A673 (cell line): ENCODE results near the gene CDC123. TPM values are rescaled to one million over a fixed set of nuclear protein-coding genes. Genes with fewer than 3 reads are reported as not detected.

Source experiments
- BruUV-seq: library from RNA; stranded (reverse); fragments of 400-500 nt; replicated peaks from 2 replicates; lab custom pipeline; 2021; lab: Mats Ljungman, UMichigan
- CTCF ChIA-PET: fragments of 300-600 bp; sonication (Branson Sonifier 250); formaldehyde crosslinking; loops from one replicate; lab custom pipeline; 2022; ENCODE audit warnings: antibody characterized with exemption; lab: Charles Lee
- POLR2A ChIA-PET: fragments of 300-600 bp; sonication (Branson Sonifier 250); formaldehyde crosslinking; loops from one replicate; lab custom pipeline; 2022; ENCODE audit warnings: antibody characterized with exemption; ENCODE audit not compliant: low non-redundant PET; lab: Charles Lee
- DNase-seq: peaks from one replicate; pipeline ENCODE4 v3.0.0-alpha.2; 2015; ENCODE audit warnings: low spot score
- H3K27ac ChIP-seq: fragments of 200-600 bp; sonication (generic); 2 replicates; pipeline ENCODE4 v1.5.1; 2016; ENCODE audit warnings: mixed run types, low read depth, mild to moderate bottlenecking, mixed read lengths, antibody characterized with exemption, low read length; ENCODE audit not compliant: poor library complexity, severe bottlenecking
- H3K27me3 ChIP-seq: fragments of 200-600 bp; sonication (generic); replicated peaks from 2 replicates; pipeline ENCODE4 v1.6.1; 2017; ENCODE audit warnings: mixed run types, low read depth, mild to moderate bottlenecking, mixed read lengths, antibody characterized with exemption, low read length; ENCODE audit not compliant: insufficient read depth, poor library complexity
- H3K36me3 ChIP-seq: fragments of 200-600 bp; sonication (generic); 2 replicates; pipeline ENCODE4 v1.6.1; 2016; ENCODE audit warnings: mixed run types, mild to moderate bottlenecking, mixed read lengths, antibody characterized with exemption, low read length; ENCODE audit not compliant: insufficient read depth, poor library complexity, severe bottlenecking
- H3K4me1 ChIP-seq: fragments of 200-600 bp; sonication (generic); 2 replicates; pipeline ENCODE4 v1.6.1; 2017; ENCODE audit warnings: mixed run types, mild to moderate bottlenecking, mixed read lengths, antibody characterized with exemption, low read length; ENCODE audit not compliant: insufficient read depth, poor library complexity, severe bottlenecking
- H3K4me3 ChIP-seq: fragments of 200-600 bp; sonication (generic); 2 replicates; pipeline ENCODE4 v1.5.1; 2016; ENCODE audit warnings: low read depth, mixed run types, mild to moderate bottlenecking, mixed read lengths, low read length; ENCODE audit not compliant: poor library complexity, severe bottlenecking
- H3K9me3 ChIP-seq: fragments of 200-600 bp; sonication (generic); 2 replicates; pipeline ENCODE4 v1.6.1; 2016; ENCODE audit warnings: mixed run types, low read depth, mild to moderate bottlenecking, mixed read lengths, antibody characterized with exemption, low read length; ENCODE audit not compliant: poor library complexity, severe bottlenecking
- CTCF ChIP-seq: fragments of 300-800, 200-600 bp; sonication (generic); conservative IDR thresholded peaks from 2 replicates; pipeline ENCODE4 v1.5.1; 2017; ENCODE audit warnings: low read depth, mild to moderate bottlenecking, antibody characterized with exemption, low read length, moderate library complexity, mixed read lengths
- EZH2 ChIP-seq: fragments of 200-600 bp; sonication (generic); IDR thresholded peaks from 2 replicates; pipeline ENCODE4 v1.6.1; 2017; ENCODE audit warnings: borderline replicate concordance, low read depth, mild to moderate bottlenecking, mixed read lengths, antibody characterized with exemption, low read length; ENCODE audit not compliant: poor library complexity, severe bottlenecking
- intact Hi-C: fragments of 100-400 bp; cut with micrococcal nuclease; formaldehyde crosslinking; loops from one replicate; pipeline ENCODE4 v1.10.0; 2022; ENCODE audit not compliant: unreplicated experiment
- total RNA-seq: library from RNA; stranded (reverse); gene quantifications from 2 replicates; pipeline ENCODE4 v1.2.3, GENCODE V29; 2021

CDC123 gene
- total RNA-seq, 1 experiment from 2014 or later, result 207 TPM

- POLR2A ChIA-PET, result no interaction called here
Measured at GRCh38 chr10:12187321-12187905, 8.6 kb upstream of the CDC123 start.

GRCh38 chr10:12188656-12189055 lies 7.3 kb upstream of the CDC123 start:
- peaks cover 22% of the 10 kb centered on the region for H3K36me3 ChIP-seq
- no peaks in the 10 kb centered on the region for H3K27me3 ChIP-seq
- no TSS peak for BruUV-seq
- H3K27ac ChIP-seq, result no peak overlapping the region
- ChIA-PET CTCF (no interaction called here), POLR2A (no interaction called here)
- H3K4me3 ChIP-seq, result no peak overlapping the region
- intact Hi-C loops, result no loop called here
- TF ChIP-seq CTCF (no peak), EZH2 (no peak)
- peaks cover 8% of the 10 kb centered on the region for H3K4me1 ChIP-seq
- no peaks in the 10 kb centered on the region for H3K9me3 ChIP-seq
- DNase-seq, result no peak

More at GRCh38 chr10:12187321-12187905, 8.6 kb upstream of the CDC123 start:
- no peak for TF ChIP-seq CTCF
- TF ChIP-seq EZH2, result no peak
- no peaks in the 10 kb centered on the region for H3K9me3 ChIP-seq
- H3K27me3 ChIP-seq, result no peaks in the 10 kb centered on the region
- intact Hi-C loops, result no loop called here
- no peaks in the 10 kb centered on the region for H3K4me1 ChIP-seq
- no peak overlapping the region for H3K4me3 ChIP-seq
- DNase-seq, result no peak
- H3K27ac ChIP-seq, result no peak overlapping the region
- no TSS peak for BruUV-seq
- CTCF ChIA-PET, result no interaction called here
- peaks cover 32% of the 10 kb centered on the region for H3K36me3 ChIP-seq

GRCh38 chr10:12189426-12189825 lies 6.6 kb upstream of the CDC123 start:
- DNase-seq, result no peak
- H3K4me3 ChIP-seq, result no peak overlapping the region
- intact Hi-C loops, result no loop called here
- no peaks in the 10 kb centered on the region for H3K27me3 ChIP-seq
- CTCF ChIA-PET, result no interaction called here
- H3K9me3 ChIP-seq, result no peaks in the 10 kb centered on the region
- no peak for TF ChIP-seq EZH2
- no peak for TF ChIP-seq CTCF
- H3K27ac ChIP-seq, result no peak overlapping the region
- POLR2A ChIA-PET, result no interaction called here
- no TSS peak for BruUV-seq
- H3K36me3 ChIP-seq, result peaks cover 19% of the 10 kb centered on the region
- peaks cover 16% of the 10 kb centered on the region for H3K4me1 ChIP-seq
